ENCODE data around the gene PRMT7.

PRMT7 gene

DNA sequence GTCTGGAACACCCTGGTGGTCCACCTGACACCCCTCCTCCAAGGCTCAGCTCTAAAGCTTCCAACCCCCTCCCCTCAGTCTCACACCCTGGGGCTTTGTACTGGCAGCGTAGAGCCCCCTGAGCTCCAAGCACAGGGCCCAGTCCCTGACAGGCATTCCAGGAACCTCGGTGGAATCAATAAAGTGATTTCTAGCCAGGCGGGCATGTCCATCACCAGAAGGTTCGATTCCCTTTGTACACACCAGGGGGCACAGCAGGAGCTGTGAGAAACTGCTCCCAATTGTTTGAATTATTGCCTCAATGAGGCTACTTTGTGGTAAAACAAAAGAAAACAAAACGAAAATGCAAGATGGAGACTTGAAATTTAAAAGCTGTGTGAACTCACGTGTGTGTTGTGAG lies 85.7 kb downstream of the PRMT7 start:
- ATAC-seq, result no peak
- DNase-seq, result peak; percentile 40

DNA sequence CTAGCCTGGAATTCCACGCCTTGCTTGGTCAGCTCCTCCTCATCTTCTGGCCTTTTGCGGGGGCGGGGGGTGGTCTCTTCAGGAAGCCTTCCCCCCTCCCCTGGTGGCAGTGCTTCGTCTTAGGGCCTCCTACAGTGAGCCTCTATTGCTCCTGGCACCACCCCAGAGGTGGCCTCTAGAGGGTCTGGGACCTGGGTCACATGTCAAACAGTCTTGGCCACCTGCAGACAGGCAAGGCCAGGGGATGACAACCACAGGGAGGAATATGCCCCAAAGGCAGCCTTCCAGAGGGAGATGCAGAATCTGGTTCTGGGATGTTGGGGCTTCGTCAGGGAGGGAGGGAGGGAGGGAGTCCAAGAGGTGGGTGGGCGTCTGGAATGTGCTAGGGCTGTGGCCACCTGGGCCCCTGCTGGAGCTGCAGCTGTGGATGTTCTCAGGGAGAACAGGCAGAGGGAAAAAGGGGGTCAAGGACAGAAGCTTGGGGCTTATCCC lies 86.9 kb downstream of the PRMT7 start:
- DNase-seq (no peak), ATAC-seq (no peak)

DNA sequence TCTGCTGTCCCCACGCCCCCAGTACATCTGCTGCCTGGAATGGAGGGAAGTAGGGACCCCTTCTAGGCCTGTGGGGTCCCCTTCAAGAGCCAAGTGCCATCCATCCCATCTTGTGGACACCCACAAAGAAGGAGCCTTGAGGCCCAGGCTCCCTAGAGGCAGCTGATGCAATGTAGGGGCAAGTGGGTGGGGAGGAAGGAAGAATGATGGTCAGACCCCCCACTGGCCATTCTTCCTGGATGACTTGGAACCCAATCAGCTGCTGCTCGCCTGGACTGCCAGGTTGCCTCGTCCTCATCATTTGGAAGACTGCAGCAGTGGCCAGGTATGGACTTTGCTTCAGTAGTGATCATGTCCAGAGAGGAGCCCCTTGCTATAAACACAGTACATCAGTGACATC lies 88.6 kb downstream of the PRMT7 start:
- no peak for ATAC-seq

DNA sequence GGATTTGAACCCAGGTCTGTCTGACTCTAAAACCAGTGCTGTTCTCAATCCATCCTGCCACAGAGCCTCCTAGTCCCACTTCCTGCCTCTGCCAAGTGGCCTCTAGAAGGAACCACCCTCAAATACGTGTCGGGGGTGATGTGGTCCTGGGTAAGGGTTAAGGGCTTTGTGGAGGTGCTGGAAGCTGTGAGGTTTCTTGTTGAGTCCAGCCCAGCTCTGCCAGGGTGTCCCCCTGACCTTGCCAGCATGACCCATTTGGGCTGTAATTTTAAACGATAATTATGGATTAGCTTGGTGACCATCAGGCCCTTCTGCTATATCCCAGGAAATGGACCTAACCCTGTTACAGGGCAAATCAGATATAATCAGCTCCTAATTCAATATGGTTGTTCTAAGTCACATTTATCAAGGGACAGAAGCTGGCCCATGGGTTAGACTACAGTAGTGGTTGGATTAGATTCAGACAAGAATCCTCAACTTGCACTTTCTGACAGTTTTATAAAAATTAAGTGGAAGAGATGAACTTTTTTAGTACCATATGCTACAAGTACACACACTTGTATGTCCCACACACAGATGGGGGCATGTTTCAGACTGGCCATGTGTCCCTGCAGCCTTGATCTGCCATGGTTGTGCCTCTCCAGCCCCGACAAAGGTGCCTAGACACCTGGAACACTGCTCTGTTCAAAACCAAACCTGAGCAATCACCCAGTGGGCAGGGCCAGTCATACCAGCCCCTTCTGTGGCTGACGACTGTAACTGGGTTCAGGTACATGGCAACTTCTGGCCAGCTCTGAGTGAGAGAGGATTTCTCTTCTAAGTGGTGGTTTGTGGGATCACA lies 89.5 kb downstream of the PRMT7 start:
- DNase-seq (no peak), ATAC-seq (no peak)

More for the DNA sequence above, 88.6 kb downstream of the PRMT7 start:
- DNase-seq, result no peak

DNA sequence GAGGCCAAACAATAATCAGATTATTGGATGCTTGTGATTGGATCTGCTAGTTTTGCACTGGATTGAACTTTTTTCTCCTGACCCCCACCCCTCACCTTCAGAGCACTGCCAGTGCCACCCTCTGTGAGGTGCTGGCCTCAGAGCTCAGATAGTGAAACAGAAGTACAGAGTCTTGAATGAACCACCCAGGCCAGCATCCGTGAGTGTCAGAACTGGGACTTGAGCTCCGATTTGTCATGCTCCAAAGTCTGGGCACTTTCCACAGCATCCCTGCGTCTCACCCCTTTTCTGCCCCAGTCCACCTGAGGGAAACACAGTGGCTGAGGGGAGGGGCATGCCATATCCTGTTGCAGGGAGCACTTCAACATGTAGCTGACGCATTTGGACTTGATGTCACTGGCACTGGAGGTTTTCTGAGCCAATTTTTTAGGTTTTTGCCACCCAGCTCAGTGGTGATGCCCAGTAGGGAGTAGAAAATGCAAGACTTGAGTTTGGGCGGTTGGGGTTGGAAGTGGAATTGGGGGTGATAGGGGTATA lies 90.2 kb downstream of the PRMT7 start:
- ATAC-seq, result no peak
- no peak for DNase-seq

DNA sequence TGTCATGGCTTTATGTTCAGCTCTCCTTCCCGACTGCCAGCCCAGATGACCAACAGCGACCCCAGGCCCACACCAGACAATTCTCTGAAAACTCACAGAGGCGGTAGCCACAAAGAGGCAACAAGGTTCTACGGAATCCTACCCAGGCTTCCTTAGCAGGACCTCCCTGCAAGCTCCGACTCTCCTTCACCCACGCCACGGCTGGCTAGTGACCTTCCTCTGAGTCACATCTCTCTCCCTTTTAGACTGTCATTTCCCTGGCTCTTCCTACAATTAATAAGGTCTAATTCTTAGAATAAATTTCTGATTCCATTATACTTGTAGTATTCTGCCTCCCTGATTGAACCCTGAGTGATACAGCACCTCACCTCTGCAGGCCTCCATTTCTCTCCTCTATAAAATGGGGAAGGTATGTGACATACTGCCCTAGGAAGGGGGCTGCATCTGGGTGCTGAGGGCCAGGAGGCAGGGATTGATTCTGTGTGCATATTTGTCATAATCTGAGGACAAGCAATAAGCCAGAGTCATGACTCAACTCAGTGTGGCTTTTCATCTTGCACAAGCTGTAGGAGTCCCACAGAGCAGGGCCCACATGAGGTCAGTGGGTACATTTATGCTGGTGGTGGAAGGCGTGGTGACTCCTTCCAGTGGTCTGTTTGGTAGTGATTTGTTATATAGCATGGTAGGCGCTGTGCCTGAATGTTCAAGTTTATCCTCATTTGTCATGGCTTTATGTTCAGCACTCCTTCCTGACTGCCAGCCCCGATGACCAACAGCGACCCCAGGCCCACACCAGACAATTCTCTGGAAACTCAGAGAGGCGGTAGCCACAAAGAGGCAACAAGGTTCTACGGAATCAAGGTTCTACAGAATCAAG lies 91.3 kb downstream of the PRMT7 start:
- peak; percentile 67 for ATAC-seq
- no peak for DNase-seq

DNA sequence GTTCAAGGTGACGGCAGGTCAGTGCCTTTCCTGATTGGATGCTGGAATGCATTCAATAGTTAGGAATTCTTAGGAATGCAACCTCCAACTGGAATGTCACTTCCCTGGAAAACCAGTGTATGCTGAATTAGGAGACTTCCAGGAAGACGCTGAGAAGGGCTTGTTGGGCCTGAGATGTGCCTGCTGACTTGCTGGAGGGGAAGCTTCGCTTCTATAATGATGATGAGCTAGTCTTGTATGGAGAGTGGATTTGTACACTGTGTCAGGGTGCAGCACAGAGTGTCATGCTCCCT lies 91.9 kb downstream of the PRMT7 start:
- ATAC-seq (no peak), DNase-seq (no peak)

DNA sequence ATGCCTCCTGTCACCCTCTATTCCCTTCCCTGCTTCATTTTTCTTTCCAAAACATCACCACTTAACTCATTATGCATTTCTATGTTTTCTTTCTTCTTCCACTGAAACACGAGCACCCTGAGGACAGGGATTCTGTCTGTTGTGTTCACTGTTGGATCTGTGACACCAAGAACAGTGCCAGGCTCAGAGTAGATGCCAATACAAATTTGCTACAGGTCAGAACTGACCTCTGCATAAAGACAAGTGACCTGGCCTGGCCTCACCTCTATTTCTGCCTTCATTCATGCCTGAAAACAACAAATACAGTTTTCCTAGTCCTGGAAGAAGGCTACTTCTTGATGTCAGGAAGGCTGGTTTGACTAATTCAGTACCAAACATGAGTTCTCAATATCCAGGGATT lies 92.4 kb downstream of the PRMT7 start:
- ATAC-seq (no peak), DNase-seq (no peak)

DNA sequence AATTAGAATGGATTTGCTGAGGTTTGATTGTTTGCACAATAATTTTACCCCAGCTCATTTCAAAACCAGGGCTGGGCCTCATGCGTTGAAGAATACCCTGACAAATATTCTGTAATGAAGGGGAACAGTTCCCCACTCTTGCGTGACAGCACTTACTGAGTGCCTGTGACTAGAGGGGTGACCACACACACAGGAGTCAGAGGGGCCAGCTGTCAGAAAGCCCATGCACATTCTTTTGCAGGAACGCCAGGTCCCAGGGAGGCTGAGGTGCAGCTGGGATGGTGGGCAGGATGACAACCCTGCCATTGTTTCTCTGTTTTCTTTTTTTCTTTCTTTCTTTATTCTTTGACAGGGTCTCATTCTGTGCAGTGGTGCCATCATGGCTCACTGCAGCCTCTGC lies 92.9 kb downstream of the PRMT7 start:
- DNase-seq (no peak), ATAC-seq (no peak)

DNA sequence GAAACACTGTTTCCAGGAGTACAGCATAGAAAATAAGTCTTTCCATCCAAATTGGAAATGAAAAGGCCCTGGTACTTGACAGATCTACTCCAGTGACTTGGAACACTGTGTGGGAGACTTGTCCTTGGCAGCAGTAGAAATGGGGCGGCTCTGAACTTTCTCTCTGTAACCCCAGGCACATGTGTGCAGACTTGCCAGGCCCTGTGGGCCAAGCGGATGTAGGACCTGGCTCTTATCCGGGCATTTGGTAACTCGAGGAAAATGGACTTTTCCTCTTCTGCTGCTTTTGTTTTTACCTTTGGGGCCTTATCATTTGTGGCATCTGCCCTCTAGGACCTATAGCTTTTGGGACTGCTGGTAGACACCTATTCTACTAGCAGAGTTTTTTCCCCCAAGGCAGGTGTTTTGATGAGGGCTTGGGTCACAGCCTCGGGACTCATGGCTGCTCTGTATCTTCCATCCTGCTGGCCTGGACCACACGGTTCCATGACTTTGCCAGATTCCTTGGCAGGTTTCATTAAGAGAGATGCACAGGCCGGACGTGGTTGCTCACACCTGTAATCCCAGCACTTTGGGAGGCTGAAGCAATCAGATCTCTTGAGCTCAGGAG lies 94.0 kb downstream of the PRMT7 start:
- DNase-seq, result no peak
- ATAC-seq, result no peak

DNA sequence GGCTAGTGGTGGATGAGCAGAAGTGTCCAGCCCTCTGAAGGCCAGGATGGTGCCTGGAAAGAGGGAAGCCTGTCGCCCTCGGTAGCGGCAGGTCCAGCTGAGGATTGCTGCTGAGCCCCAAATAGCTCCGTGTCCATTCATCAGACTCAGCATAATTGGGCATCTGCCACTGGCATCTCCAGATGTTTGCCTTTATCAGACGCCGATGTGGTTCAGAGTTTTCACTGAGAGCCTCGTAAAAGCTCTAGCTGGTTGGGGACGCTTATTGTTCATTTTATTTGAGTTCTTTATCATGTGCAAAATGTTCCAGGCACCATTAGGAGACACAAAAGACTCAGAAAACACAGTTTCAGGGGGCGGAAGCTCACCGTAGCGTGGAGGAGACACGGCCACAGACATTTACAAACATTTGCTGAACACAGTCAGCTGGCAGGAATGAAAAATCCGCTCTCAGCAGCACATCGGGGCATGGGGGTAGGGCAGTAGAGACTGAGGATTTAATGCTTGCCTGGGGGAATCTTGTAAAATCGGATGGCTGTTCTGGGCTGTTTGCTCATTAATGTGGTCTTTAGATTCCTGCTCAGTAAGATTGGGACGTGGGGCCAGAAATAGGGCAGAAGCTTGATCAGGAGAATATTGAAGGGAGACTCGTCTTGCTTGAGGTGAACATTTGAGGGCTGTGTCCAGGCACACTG lies 95.8 kb downstream of the PRMT7 start:
- DNase-seq (no peak), ATAC-seq (no peak)
